GM12891 (cell line): ENCODE measurements around the gene LYPD5.

Experiments used
- DNase-seq: peaks from one replicate; pipeline ENCODE4 v3.0.0; 2011; ENCODE audit warnings: low spot score; ENCODE audit not compliant: insufficient read length
- FAIRE-seq: peaks from 2 replicates; lab custom pipeline; 2011; peaks lifted over from hg19 to GRCh38; lab: Jason Lieb, UNC
- PAX5 ChIP-seq: IDR thresholded peaks from 2 replicates; pipeline ENCODE4 v1.6.1; 2011; ENCODE audit warnings: low read length, moderate library complexity, mild to moderate bottlenecking; ENCODE audit not compliant: insufficient read depth, severe bottlenecking
- POLR2A ChIP-seq: IDR thresholded peaks from 2 replicates; pipeline ENCODE4 v1.6.1; 2011; ENCODE audit warnings: low read depth, low read length, control low read depth
- POLR2AphosphoS5 ChIP-seq: IDR thresholded peaks from 2 replicates; pipeline ENCODE4 v1.6.1; 2011; ENCODE audit warnings: low read depth, low read length, control low read depth
- POU2F2 ChIP-seq: IDR thresholded peaks from 2 replicates; pipeline ENCODE4 v1.6.1; 2011; ENCODE audit warnings: low read depth, mild to moderate bottlenecking, control low read depth, low read length, moderate library complexity
- SPI1 ChIP-seq: IDR thresholded peaks from 2 replicates; pipeline ENCODE4 v1.6.1; 2011; ENCODE audit warnings: low read depth, low read length, control low read depth
- TAF1 ChIP-seq: IDR thresholded peaks from 2 replicates; pipeline ENCODE4 v1.6.1; 2011; ENCODE audit warnings: low read depth, low read length, control low read depth

LYPD5 gene

DNA sequence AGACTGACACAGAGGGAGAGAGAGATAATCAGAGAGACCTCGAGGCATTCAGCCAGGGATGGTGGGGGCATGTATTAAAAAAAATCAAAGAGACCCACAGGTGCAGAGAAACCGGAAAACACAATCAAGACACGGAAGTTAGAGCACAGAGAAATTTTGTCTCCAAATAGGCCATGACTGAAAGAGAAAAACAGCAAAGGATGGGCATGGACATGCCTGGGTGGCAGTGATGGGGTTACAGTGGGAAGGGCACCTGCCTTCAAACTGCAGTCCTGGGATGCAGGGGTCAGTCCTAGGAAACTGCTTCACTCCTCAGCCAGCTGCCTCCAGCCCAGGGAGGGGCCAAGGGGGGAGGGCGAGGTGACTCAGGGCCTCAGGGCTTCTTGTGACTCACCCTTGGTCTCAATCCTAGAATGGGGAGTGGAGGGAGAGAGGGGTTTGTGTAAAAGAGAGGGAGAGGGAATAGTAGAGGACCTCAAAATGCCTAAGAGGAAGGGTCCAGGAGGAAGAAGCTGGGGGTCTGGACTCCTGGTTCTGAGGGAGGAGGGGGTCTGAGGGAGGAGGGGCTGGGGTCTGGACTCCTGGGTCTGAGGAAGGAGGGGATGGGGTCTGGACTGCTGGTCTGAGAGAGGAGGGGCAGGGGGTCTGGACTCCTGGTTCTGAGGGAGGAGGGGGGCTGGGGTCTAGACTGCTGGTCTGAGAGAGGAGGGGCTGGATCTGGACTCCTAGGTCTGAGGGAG is 17.8 kb downstream of the LYPD5 start:
- FAIRE-seq = peak; percentile 41
- DNase-seq = no peak
- TF ChIP-seq POLR2AphosphoS5 = no peak
- peak; percentile 61 for TF ChIP-seq PAX5

DNA sequence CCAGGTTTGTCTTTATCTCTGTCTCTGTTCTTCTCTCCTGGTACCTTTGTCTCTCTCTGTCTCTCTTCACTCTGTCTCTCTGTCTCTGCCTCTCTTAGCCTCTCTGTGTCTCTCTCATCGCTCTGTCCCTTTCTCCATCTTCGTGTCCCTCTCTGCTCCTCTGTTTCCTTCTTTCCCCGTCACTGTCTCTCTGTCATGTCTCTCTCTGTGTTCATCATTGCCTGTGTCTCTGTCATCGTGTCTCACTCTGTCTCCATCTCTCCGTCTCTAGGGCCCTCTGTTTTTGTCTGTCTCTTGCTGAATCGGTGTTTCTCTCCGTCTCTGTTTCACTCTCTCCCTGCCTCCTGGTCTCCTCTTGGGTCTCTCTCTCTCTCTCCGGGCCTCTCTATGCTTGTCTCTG is 18.6 kb downstream of the LYPD5 start:
- no peak for FAIRE-seq
- no peak for DNase-seq
- TF ChIP-seq PAX5 (no peak), POLR2AphosphoS5 (no peak), SPI1 (no peak), POLR2A (no peak), TAF1 (no peak), POU2F2 (no peak)

DNA sequence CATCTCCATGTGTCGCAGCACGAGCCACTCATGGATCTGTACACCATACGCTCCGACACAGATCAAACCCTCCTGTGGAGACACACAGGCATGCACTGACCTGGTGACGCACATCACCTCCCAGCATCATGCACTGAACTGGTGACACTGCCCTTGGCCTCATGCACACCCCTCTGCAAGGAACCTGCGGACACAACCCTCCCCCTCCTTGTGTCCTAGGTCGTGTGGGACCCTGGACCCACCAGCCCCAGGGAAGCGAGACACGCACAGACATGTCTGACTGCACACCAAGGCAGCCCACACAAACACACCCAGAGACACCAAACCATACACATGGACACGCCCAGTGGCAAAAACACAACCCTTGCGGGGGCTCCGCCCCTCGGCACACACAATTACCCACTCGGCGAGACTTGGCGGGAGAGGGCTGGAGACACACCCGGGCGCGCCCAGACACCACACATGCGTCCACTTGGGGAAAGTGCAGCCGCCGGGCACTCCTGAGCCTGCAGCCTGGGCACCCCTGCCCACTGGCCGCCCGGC is 19.5 kb downstream of the LYPD5 start:
- TF ChIP-seq TAF1 (no peak), POU2F2 (no peak), POLR2A (no peak), POLR2AphosphoS5 (no peak), SPI1 (no peak), PAX5 (no peak)
- no peak for FAIRE-seq
- no peak for DNase-seq

DNA sequence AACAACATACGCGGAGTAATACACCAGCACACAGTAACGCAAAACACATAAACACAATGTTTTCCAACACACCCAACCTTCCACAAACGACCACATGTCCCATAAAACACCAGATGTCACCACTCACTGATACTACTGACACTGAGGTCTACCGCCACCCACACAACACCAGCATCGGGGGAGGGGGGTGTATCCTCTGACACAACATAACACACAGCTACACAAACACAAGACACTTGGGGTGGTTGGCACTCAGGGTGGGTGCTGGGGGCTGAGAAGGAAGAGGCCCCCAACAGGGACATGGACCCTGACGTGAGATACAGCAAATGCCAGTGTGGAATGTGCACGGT is 20.0 kb downstream of the LYPD5 start:
- FAIRE-seq (peak; percentile 76), DNase-seq (no peak)
- TF ChIP-seq POU2F2 (no peak), TAF1 (no peak), POLR2AphosphoS5 (no peak), POLR2A (no peak), SPI1 (no peak), PAX5 (no peak)

DNA sequence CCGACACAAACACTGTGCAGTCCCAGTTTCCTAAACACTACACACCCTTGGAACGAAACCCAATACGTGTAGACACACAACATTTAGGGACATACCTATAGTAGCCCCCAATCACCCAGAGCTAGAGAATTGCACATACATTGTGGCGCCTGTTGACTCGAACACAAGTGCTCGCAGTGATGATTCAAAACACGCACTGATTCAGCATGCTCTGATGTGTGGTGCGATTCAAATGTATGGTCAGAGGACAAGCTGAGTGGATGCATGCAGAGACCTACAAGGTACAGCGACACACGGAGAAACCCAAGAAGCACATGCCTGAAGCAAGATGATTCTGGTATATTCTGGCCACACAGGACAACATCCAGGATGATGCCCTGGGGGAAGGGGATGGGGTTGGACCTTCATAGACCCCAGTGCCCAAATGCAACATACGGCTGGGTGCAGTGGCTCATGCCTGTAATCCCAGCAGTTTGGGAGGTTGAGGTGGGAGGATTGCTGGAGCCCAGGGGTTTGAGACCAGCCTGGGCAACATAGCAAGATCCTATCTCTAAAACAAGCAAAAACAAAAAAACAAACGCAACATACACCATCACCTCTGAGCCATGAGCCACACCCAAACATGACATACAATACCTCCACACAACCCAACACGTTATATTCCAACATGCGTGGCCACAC is 20.5 kb downstream of the LYPD5 start:
- FAIRE-seq (no peak), DNase-seq (no peak)
- no peak for TF ChIP-seq POLR2AphosphoS5
- TF ChIP-seq POU2F2 = no peak
- TF ChIP-seq TAF1 = no peak
- no peak for TF ChIP-seq PAX5
- no peak for TF ChIP-seq POLR2A
- no peak for TF ChIP-seq SPI1

DNA sequence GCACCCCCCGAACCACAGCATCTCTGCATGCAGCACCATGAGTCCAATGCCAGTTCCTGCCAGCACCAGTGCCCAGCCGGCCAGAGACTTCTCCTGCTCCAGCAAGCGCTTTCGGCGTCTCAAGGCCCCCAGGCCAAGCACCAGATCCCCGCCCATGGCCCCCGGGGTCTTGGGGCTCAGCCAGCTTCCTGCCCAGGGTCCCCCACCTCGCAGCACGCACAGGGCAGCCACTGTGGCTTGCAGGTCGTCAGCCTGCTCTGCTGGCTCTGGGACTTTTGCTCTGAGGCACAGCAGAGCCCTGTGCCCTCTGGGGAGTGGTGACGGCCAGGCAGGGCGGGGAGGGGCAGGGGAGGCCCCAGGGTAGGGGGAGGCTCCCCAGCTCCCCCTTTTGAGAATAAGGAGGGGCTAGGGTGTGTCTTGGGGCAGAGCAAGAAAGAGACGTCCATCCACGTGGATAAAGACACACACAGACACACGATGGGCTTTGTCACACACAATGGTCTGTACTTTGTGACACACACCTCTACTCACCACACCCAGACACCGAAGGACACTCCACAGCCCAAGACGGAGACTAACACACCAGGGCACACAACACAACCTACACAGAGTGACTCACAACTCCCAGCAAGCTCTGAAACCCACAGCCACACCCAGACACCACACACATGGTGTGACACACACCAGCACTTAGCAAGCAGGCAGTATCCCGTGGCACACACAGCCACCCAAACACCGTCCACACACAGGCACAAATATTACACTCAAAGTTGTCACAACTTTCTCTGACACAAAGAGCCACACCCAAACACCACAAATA is 21.3 kb downstream of the LYPD5 start, which contains the start of gene KCNN4:
Gene KCNN4 (minus strand): TSS at position 268 of the 820 bp plus-strand sequence. CDS start 112 bp downstream, at position 156.
- TF ChIP-seq SPI1 (no peak), POLR2A (peak; percentile 85), POU2F2 (0 out of 2 replicates have a peak, but pooled peaks have one; percentile 15), POLR2AphosphoS5 (peak; percentile 87), PAX5 (no peak), TAF1 (peak; percentile 58; the same call in 1 of the 2 replicates)
- DNase-seq (peak; percentile 63), FAIRE-seq (peak; percentile 68)

DNA sequence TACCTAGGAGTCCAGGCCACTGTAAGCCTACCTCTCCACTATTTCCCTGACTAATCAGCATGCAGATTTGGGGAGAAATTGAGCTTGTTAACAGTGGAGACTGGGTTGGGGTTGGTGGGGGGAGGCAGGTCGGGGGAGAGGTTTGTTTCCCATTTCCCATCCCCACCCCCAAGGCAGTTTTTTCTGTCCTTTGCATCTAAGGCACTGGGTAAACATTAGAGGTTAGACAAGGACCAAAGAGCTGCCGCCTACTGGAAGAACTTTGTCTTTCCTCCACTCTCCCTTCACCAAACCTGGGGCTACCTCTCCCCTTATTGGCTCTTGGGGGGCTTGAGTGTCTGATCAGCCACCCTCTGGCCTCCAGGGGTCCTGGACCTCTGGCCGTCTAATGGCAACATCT is 22.4 kb downstream of the LYPD5 start:
- FAIRE-seq (no peak), DNase-seq (no peak)
- no peak for TF ChIP-seq SPI1
- no peak for TF ChIP-seq POLR2AphosphoS5
- no peak for TF ChIP-seq POU2F2
- no peak for TF ChIP-seq POLR2A
- TF ChIP-seq PAX5 = no peak
- TF ChIP-seq TAF1 = no peak

DNA sequence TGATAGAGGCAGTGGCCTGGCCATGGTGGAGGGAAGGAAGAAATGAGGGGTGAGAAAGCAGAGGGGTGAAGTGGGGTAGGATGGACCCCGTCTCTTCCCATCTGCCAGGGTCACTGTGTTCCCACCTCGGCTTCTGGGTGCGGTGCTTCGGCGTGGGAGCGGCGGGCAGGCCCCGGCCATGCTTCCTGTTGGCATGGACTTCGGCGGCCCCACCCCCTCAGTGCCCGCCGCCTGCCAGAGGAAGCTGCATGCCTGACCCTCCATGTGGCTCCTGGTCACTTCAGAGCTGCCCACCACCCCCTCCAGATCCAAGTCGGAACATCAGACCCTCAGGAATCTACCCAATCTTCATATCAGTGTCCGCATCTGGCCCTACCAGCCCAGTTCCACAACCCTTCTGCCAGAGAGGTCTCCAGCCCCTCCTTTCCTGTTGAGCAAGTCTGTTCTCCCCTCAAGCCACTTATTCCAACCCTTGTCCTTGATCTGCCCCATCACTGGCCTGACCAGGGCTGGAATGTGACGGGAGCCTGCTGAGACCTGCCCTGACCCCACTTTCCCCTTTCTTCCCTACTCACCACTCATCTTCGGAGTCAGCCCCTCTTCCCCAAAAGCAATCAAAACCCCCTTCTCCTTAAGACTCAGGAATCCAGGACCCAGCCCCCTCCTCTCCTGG is 23.0 kb downstream of the LYPD5 start:
- DNase-seq (no peak), FAIRE-seq (no peak)

More for the DNA sequence above, 23.0 kb downstream of the LYPD5 start:
- TF ChIP-seq PAX5 = no peak
- no peak for TF ChIP-seq TAF1
- no peak for TF ChIP-seq POLR2A
- no peak for TF ChIP-seq POU2F2
- TF ChIP-seq POLR2AphosphoS5 = no peak
- no peak for TF ChIP-seq SPI1
